SK-N-SH (cell line): Measurements from ENCODE around the gene HELB. TPM values are rescaled to one million over a fixed set of nuclear protein-coding genes. Genes with fewer than 3 reads are reported as not detected.

ENCODE experiments used
- CTCF ChIA-PET: fragments of 300-600, 350-600 bp; formaldehyde crosslinking; extraction: SDS; loops from one replicate; lab custom pipeline; 2021; lab: Yijun Ruan, JAX
- POLR2A ChIA-PET: fragments of 350-600 bp; sonication (Branson Sonifier 250); formaldehyde crosslinking; extraction: SDS; loops from one replicate; lab custom pipeline; 2020; ENCODE audit warnings: antibody characterized with exemption, inconsistent platforms; lab: Yijun Ruan, JAX
- DNase-seq: peaks from one replicate; pipeline ENCODE4 v3.0.0; 2012
- H2AFZ ChIP-seq: fragments of 200-600 bp; sonication (generic); 2 replicates; pipeline ENCODE4 v1.8.1; 2016; ENCODE audit warnings: antibody characterized with exemption, mild to moderate bottlenecking, low read depth
- H3F3A ChIP-seq: fragments of 200-600 bp; sonication (generic); replicated peaks from 2 replicates; pipeline ENCODE3; 2016; ENCODE audit warnings: antibody characterized with exemption, mild to moderate bottlenecking; ENCODE audit not compliant: insufficient read depth
- H3K27ac ChIP-seq, 2 experiments: fragments of 200-500 bp in 1 of 2; fragments of 200-600 bp in 1 of 2; sonication (Bioruptor generic) in 1 of 2; sonication (generic), shearing (Covaris generic) in 1 of 2; 2 replicates each; pipeline versions ENCODE4 v1.5.1 to v1.6.1; 2014 to 2016; ENCODE audit warnings: low read depth in 2 of 2, inconsistent platforms in 1 of 2, low read length in 1 of 2, mild to moderate bottlenecking in 1 of 2, mixed read lengths in 1 of 2
- H3K27me3 ChIP-seq: fragments of 200-600 bp; sonication (generic), shearing (Covaris generic); 2 replicates; pipeline ENCODE4 v1.6.1; 2016; ENCODE audit warnings: mixed run types; ENCODE audit not compliant: insufficient read depth
- H3K36me3 ChIP-seq, 2 experiments: fragments of 200-500 bp in 1 of 2; fragments of 200-600 bp in 1 of 2; sonication (Bioruptor generic) in 1 of 2; sonication (generic) in 1 of 2; replicated peaks in 1 of 2; 2 replicates each; pipeline versions ENCODE3 to v1.5.1; 2014 to 2016; ENCODE audit warnings: low read length in 1 of 2, mild to moderate bottlenecking in 1 of 2; ENCODE audit not compliant: insufficient read depth in 2 of 2, control insufficient read depth in 1 of 2
- H3K4me1 ChIP-seq, 2 experiments: fragments of 200-500 bp in 1 of 2; fragments of 200-600 bp in 1 of 2; sonication (Bioruptor generic) in 1 of 2; sonication (generic), shearing (Covaris generic) in 1 of 2; 2 replicates each; pipeline versions ENCODE4 v1.5.1 to v1.6.1; 2014 to 2016; ENCODE audit warnings: low read depth in 1 of 2, low read length in 1 of 2, mixed run types in 1 of 2; ENCODE audit not compliant: insufficient read depth in 2 of 2, control insufficient read depth in 1 of 2
- H3K4me2 ChIP-seq: fragments of 200-600 bp; sonication (generic), shearing (Covaris generic); 2 replicates; pipeline ENCODE4 v1.6.1; 2017; ENCODE audit warnings: mixed run types
- H3K4me3 ChIP-seq, 2 experiments: fragments of 200-500 bp in 1 of 2; fragments of 200-600 bp in 1 of 2; sonication (Bioruptor generic) in 1 of 2; sonication (generic), shearing (Covaris generic) in 1 of 2; 2 replicates each; pipeline versions ENCODE4 v1.5.1 to v1.8.1; 2014 to 2016; ENCODE audit warnings: low read depth in 2 of 2, inconsistent platforms in 1 of 2, low read length in 1 of 2, mild to moderate bottlenecking in 1 of 2, mixed read lengths in 1 of 2, moderate library complexity in 1 of 2
- H3K79me2 ChIP-seq: fragments of 200-600 bp; sonication (generic); 2 replicates; pipeline ENCODE4 v1.8.1; 2017; ENCODE audit warnings: mild to moderate bottlenecking; ENCODE audit not compliant: insufficient read depth
- H3K9ac ChIP-seq: fragments of 200-600 bp; sonication (generic); 2 replicates; pipeline ENCODE4 v1.6.1; 2017; ENCODE audit warnings: mixed run types
- H3K9me2 ChIP-seq: fragments of 200-600 bp; sonication (generic); 2 replicates; pipeline ENCODE4 v1.6.1; 2017; ENCODE audit warnings: mixed run types
- H3K9me3 ChIP-seq: fragments of 200-600 bp; sonication (generic); 2 replicates; pipeline ENCODE4 v1.6.1; 2017; ENCODE audit warnings: mixed run types, mild to moderate bottlenecking, moderate library complexity
- H4K20me1 ChIP-seq: fragments of 200-600 bp; sonication (generic); 2 replicates; pipeline ENCODE4 v1.6.1; 2017; ENCODE audit warnings: mild to moderate bottlenecking, mixed run types; ENCODE audit not compliant: insufficient read depth
- CHD2 ChIP-seq: fragments of 150-350 bp; IDR thresholded peaks from 2 replicates; pipeline ENCODE4 v1.6.1; 2018; ENCODE audit warnings: low read length; ENCODE audit not compliant: partially characterized antibody
- ELF1 ChIP-seq: IDR thresholded peaks from 2 replicates; pipeline ENCODE4 v1.4.0; 2012
- GABPA ChIP-seq: IDR thresholded peaks from 2 replicates; pipeline ENCODE4 v1.4.0; 2012; ENCODE audit warnings: low read depth, mild to moderate bottlenecking
- JUND ChIP-seq: IDR thresholded peaks from 2 replicates; pipeline ENCODE4 v1.4.0; 2012
- MEF2A ChIP-seq: IDR thresholded peaks from 2 replicates; pipeline ENCODE4 v1.4.0; 2012; ENCODE audit warnings: low read depth, borderline replicate concordance
- MXI1 ChIP-seq: IDR thresholded peaks from 2 replicates; pipeline ENCODE4 v1.6.1; 2012; ENCODE audit warnings: mild to moderate bottlenecking, low read depth, low read length, improper control_type of control experiment
- NFIC ChIP-seq: IDR thresholded peaks from 2 replicates; pipeline ENCODE4 v1.4.0; 2012; ENCODE audit warnings: borderline replicate concordance
- NRF1 ChIP-seq: IDR thresholded peaks from 2 replicates; pipeline ENCODE4 v1.6.1; 2012; ENCODE audit warnings: low read depth, mild to moderate bottlenecking, low read length
- PBX3 ChIP-seq: IDR thresholded peaks from 2 replicates; pipeline ENCODE4; 2012
- POLR2AphosphoS5 ChIP-seq: IDR thresholded peaks from 2 replicates; pipeline ENCODE4 v1.6.1; 2012; ENCODE audit warnings: low read depth, low read length
- RFX5 ChIP-seq: IDR thresholded peaks from 2 replicates; pipeline ENCODE4 v1.6.1; 2012; ENCODE audit warnings: mild to moderate bottlenecking, improper control_type of control experiment, low read length
- RXRA ChIP-seq: IDR thresholded peaks from 2 replicates; pipeline ENCODE4 v1.4.0; 2012; ENCODE audit warnings: low read depth, mild to moderate bottlenecking, borderline replicate concordance
- SIN3A ChIP-seq: IDR thresholded peaks from 2 replicates; pipeline ENCODE4 v1.6.1; 2012; ENCODE audit warnings: low read depth, mild to moderate bottlenecking, low read length, moderate library complexity, borderline replicate concordance
- SMC3 ChIP-seq: IDR thresholded peaks from 2 replicates; pipeline ENCODE4 v1.6.1; 2012; ENCODE audit warnings: low read depth, low read length, improper control_type of control experiment
- TAF1 ChIP-seq: IDR thresholded peaks from 2 replicates; pipeline ENCODE4 v1.6.1; 2012; ENCODE audit warnings: low read depth, mild to moderate bottlenecking, low read length, moderate library complexity, borderline replicate concordance
- TCF12 ChIP-seq: IDR thresholded peaks from 2 replicates; pipeline ENCODE4 v1.4.0; 2012
- YY1 ChIP-seq: IDR thresholded peaks from 2 replicates; pipeline ENCODE4 v1.4.0; 2012; ENCODE audit warnings: low read depth, mild to moderate bottlenecking
- WGBS: methylation state at CpG from one replicate; pipeline ENCODE4 v1.1.6; 2017; ENCODE audit warnings: low lambda C conversion rate; 5-methylcytosine and 5-hydroxymethylcytosine counted together
- polyA plus RNA-seq, 3 experiments: library from polyadenylated mRNA; depleted of rRNA; stranded (reverse); fragments of >200 nt; gene quantifications; 2 replicates each; pipeline ENCODE4 v1.2.3, GENCODE V29; 2012
- TF ChIP-seq, protein P1 (sequence below): IDR thresholded peaks from 2 replicates; pipeline ENCODE4 v1.6.1; 2012; ENCODE audit warnings: mild to moderate bottlenecking, low read depth, low read length, moderate library complexity

HELB gene
- polyA plus RNA-seq, 1 of the 3 experiments (the other 2 are of a cell fraction): 0.38 TPM

GRCh38 chr12:66258011-66258410 lies 44.3 kb upstream of the HELB start:
- 33% methylated on average over 3 of the region's 3 CpGs for WGBS
- no peaks in the 10 kb centered on the region for H3K36me3 ChIP-seq
- H3K9ac ChIP-seq: no peak overlapping the region
- POLR2A ChIA-PET: no interaction called here
- no peak overlapping the region for H3K4me2 ChIP-seq
- no peak for DNase-seq
- no peaks in the 10 kb centered on the region for H3K79me2 ChIP-seq
- H3K9me2 ChIP-seq: no peaks in the 10 kb centered on the region
- H3K9me3 ChIP-seq: no peaks in the 10 kb centered on the region
- TF ChIP-seq JUND (no peak), RXRA (no peak), MXI1 (no peak), SIN3A (no peak), RFX5 (no peak), YY1 (no peak), POLR2AphosphoS5 (no peak), TCF12 (no peak), ELF1 (no peak), NFIC (no peak), MEF2A (no peak)
- TF ChIP-seq, protein P1, sequence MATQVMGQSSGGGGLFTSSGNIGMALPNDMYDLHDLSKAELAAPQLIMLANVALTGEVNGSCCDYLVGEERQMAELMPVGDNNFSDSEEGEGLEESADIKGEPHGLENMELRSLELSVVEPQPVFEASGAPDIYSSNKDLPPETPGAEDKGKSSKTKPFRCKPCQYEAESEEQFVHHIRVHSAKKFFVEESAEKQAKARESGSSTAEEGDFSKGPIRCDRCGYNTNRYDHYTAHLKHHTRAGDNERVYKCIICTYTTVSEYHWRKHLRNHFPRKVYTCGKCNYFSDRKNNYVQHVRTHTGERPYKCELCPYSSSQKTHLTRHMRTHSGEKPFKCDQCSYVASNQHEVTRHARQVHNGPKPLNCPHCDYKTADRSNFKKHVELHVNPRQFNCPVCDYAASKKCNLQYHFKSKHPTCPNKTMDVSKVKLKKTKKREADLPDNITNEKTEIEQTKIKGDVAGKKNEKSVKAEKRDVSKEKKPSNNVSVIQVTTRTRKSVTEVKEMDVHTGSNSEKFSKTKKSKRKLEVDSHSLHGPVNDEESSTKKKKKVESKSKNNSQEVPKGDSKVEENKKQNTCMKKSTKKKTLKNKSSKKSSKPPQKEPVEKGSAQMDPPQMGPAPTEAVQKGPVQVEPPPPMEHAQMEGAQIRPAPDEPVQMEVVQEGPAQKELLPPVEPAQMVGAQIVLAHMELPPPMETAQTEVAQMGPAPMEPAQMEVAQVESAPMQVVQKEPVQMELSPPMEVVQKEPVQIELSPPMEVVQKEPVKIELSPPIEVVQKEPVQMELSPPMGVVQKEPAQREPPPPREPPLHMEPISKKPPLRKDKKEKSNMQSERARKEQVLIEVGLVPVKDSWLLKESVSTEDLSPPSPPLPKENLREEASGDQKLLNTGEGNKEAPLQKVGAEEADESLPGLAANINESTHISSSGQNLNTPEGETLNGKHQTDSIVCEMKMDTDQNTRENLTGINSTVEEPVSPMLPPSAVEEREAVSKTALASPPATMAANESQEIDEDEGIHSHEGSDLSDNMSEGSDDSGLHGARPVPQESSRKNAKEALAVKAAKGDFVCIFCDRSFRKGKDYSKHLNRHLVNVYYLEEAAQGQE: no peak
- TF ChIP-seq, all 33 proteins: peak for 0
- peaks cover 9% of the 10 kb centered on the region; the same call in 1 of the 2 replicates for H3K27me3 ChIP-seq
- H2AFZ ChIP-seq: no peak overlapping the region
- H3K4me3 ChIP-seq: no peak overlapping the region
- CTCF ChIA-PET: interaction anchor here (2.7 kb wide), 1 partner anchor 12 kb away, joined by 15 read pairs; no protein-coding TSS in a partner anchor
- no peaks in the 10 kb centered on the region for H4K20me1 ChIP-seq
- no peaks in the 10 kb centered on the region; a peak in 1 of 4 replicates for H3K4me1 ChIP-seq
- H3K27ac ChIP-seq: no peak overlapping the region
- no peaks in the 10 kb centered on the region for H3F3A ChIP-seq

DNA sequence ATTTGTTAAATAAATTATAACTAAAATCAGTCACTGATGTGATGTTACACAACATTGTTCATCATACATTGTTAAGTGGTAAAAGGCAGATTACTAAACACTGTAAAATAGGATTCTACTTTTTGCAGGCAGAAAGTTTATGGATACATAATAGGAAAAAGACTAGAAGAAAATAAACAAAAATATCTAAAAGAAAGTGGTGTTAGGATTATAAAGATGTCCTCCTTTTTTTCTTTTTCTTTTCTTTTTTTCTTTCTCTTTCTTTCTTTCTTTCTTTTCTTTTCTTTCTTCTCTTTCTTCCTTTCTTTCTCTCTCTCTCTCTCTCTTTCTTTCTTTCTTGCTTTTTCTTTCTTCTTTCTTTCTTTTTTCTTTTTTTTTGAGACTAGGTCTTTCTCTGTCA lies 39.6 kb upstream of the HELB start:
- CTCF ChIA-PET: no interaction called here
- Histone ChIP-seq H3K9ac (no peak overlapping the region), H3K9me2 (no peaks in the 10 kb centered on the region), H3K4me1 (no peaks in the 10 kb centered on the region), H3K27me3 (peaks cover 4% of the 10 kb centered on the region; the same call in 1 of the 2 replicates), H3K9me3 (no peaks in the 10 kb centered on the region)
- POLR2A ChIA-PET: no interaction called here
- TF ChIP-seq YY1 (no peak), TAF1 (no peak), PBX3 (no peak), RFX5 (no peak), GABPA (no peak), TCF12 (no peak), SMC3 (no peak), CHD2 (no peak), NRF1 (no peak)
- TF ChIP-seq, protein P1: no peak
- TF ChIP-seq, all 33 proteins: peak for 0
- no peak overlapping the region for H3K27ac ChIP-seq
- no peaks in the 10 kb centered on the region for H4K20me1 ChIP-seq
- no peak overlapping the region for H3K4me2 ChIP-seq
- H3K79me2 ChIP-seq: no peaks in the 10 kb centered on the region
- no peak overlapping the region for H2AFZ ChIP-seq
- no peak for DNase-seq
- H3F3A ChIP-seq: no peaks in the 10 kb centered on the region
- H3K36me3 ChIP-seq: no peaks in the 10 kb centered on the region
- H3K4me3 ChIP-seq: no peak overlapping the region
